ENCODE measurements around the gene KAZN. TPM values are rescaled to one million over a fixed set of nuclear protein-coding genes. Genes with fewer than 3 reads are reported as not detected.

Gene KAZN
- total RNA-seq, 2 experiments from 2014 or later = 0.22 to 0.55 TPM

GRCh38 chr1:15113146-15113545 is 514.7 kb downstream of the KAZN start:
- no peak overlapping the region for H3K4me3 Mint-ChIP-seq
- DNase-seq (no peak), ATAC-seq (ENCODE audit: poor library complexity) (no peak)
- TF ChIP-seq CTCF (IDR thresholded peaks at IDR 0.05) = no peak
- no peaks in the 10 kb centered on the region for H3K36me3 ChIP-seq (ENCODE audit: insufficient read depth, low read length)
- H3K36me3 Mint-ChIP-seq (ENCODE audit: low read depth) = no peaks in the 10 kb centered on the region
- H3K9me3 Mint-ChIP-seq = no peaks in the 10 kb centered on the region
- H3K4me3 ChIP-seq (ENCODE audit: low read length) = no peak overlapping the region
- no peaks in the 10 kb centered on the region for H3K27me3 ChIP-seq (ENCODE audit: control insufficient read depth in 1 of 2, insufficient read depth in 2 of 2, low read length in 2 of 2)
- intact Hi-C loops (cut with DNase I, micrococcal nuclease) = no loop called here
- no peaks in the 10 kb centered on the region for H3K4me1 Mint-ChIP-seq (ENCODE audit: low read depth)
- H3K4me1 ChIP-seq (ENCODE audit: insufficient read depth, low read length) = peaks cover 5% of the 10 kb centered on the region
- CTCF ChIA-PET = no interaction called here
- peaks cover 0 to 2% of the 10 kb centered on the region in 2 experiments for H3K9me3 ChIP-seq (ENCODE audit: control insufficient read depth in 1 of 2, insufficient read depth in 1 of 2, low read length in 2 of 2)
- H3K27ac Mint-ChIP-seq = no peak overlapping the region
- H3K27ac ChIP-seq (ENCODE audit: low read depth in 1 of 2, low read length in 2 of 2) = no peak overlapping the region
- POLR2A ChIA-PET = no interaction called here
- H3K27me3 Mint-ChIP-seq = no peaks in the 10 kb centered on the region

- Mint-ChIP-seq H3K27ac (no peak overlapping the region), H3K9me3 (no peaks in the 10 kb centered on the region), H3K36me3 (ENCODE audit: low read depth) (no peaks in the 10 kb centered on the region), H3K27me3 (peaks cover 4% of the 10 kb centered on the region), H3K4me1 (ENCODE audit: low read depth) (no peaks in the 10 kb centered on the region), H3K4me3 (no peak overlapping the region)
- POLR2A ChIA-PET = no interaction called here
- DNase-seq (no peak), ATAC-seq (ENCODE audit: poor library complexity) (no peak)
- Histone ChIP-seq H3K4me3 (ENCODE audit: low read length) (no peak overlapping the region), H3K36me3 (ENCODE audit: insufficient read depth, low read length) (no peaks in the 10 kb centered on the region), H3K27me3 (ENCODE audit: control insufficient read depth in 1 of 2, insufficient read depth in 2 of 2, low read length in 2 of 2) (no peaks in the 10 kb centered on the region), H3K4me1 (ENCODE audit: insufficient read depth, low read length) (peaks cover 5% of the 10 kb centered on the region), H3K27ac (ENCODE audit: low read depth in 1 of 2, low read length in 2 of 2) (no peak overlapping the region), H3K9me3 (ENCODE audit: control insufficient read depth in 1 of 2, insufficient read depth in 1 of 2, low read length in 2 of 2) (no peaks in the 10 kb centered on the region)
- TF ChIP-seq CTCF (IDR thresholded peaks at IDR 0.05) = no peak
- CTCF ChIA-PET = no interaction called here
- intact Hi-C loops (cut with DNase I, micrococcal nuclease) = no loop called here
These were observed 516.4 kb downstream of the KAZN start for GRCh38 chr1:15114884-15115283.

- H3K27ac ChIP-seq (ENCODE audit: low read depth in 1 of 2, low read length in 2 of 2) = no peak overlapping the region
- H3K27ac Mint-ChIP-seq = no peak overlapping the region
- H3K4me3 Mint-ChIP-seq = no peak overlapping the region
- no peak overlapping the region for H3K4me3 ChIP-seq (ENCODE audit: low read length)
- no peaks in the 10 kb centered on the region for H3K36me3 ChIP-seq (ENCODE audit: insufficient read depth, low read length)
- intact Hi-C loops (cut with DNase I, micrococcal nuclease) = no loop called here
- DNase-seq (no peak), ATAC-seq (ENCODE audit: poor library complexity) (no peak)
- peaks cover 5% of the 10 kb centered on the region for H3K4me1 ChIP-seq (ENCODE audit: insufficient read depth, low read length)
- TF ChIP-seq CTCF (IDR thresholded peaks at IDR 0.05) = no peak
- no peaks in the 10 kb centered on the region for H3K9me3 ChIP-seq (ENCODE audit: control insufficient read depth in 1 of 2, insufficient read depth in 1 of 2, low read length in 2 of 2)
- peaks cover 4% of the 10 kb centered on the region for H3K27me3 Mint-ChIP-seq
- POLR2A ChIA-PET = no interaction called here
- CTCF ChIA-PET = interaction anchor here (1.5 kb wide), 1 partner anchor 13 kb away, joined by 4 read pairs; no protein-coding TSS in a partner anchor
- no peaks in the 10 kb centered on the region for H3K27me3 ChIP-seq (ENCODE audit: control insufficient read depth in 1 of 2, insufficient read depth in 2 of 2, low read length in 2 of 2)
- H3K9me3 Mint-ChIP-seq = no peaks in the 10 kb centered on the region
- no peaks in the 10 kb centered on the region for H3K4me1 Mint-ChIP-seq (ENCODE audit: low read depth)
- H3K36me3 Mint-ChIP-seq (ENCODE audit: low read depth) = no peaks in the 10 kb centered on the region
These were observed 517.3 kb downstream of the KAZN start for GRCh38 chr1:15115542-15116330.

All from CD4-positive, alpha-beta T cell (primary cell).